GM12874 (cell line): ENCODE results near the gene THADA.

Experiments
- TF ChIP-seq, protein P1 (sequence below): IDR thresholded peaks from 2 replicates; pipeline ENCODE4 v1.5.1; 2011; ENCODE audit warnings: low read depth, mild to moderate bottlenecking, control low read depth, low read length, moderate library complexity; ENCODE audit not compliant: insufficient read depth

THADA gene

DNA sequence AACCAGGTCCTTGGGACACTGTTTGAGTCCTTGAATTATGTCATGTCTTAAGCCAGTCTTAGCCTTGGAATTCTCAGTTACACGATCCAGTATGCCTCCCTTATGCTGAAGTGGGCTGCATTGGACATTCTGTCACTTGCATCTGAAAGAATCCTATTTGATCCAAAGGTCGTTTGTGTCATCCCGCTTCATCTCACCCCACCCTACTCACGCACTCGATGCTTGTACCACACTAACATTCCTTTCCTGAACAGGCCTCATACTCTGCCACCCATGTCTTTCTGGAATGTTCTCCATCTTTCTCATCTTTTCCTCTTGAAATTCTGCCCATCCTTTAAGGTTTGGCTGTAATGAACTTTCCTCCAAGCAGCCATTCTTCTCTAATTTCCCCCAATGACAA is 341.5 kb downstream of the THADA start:
- TF ChIP-seq, protein P1, sequence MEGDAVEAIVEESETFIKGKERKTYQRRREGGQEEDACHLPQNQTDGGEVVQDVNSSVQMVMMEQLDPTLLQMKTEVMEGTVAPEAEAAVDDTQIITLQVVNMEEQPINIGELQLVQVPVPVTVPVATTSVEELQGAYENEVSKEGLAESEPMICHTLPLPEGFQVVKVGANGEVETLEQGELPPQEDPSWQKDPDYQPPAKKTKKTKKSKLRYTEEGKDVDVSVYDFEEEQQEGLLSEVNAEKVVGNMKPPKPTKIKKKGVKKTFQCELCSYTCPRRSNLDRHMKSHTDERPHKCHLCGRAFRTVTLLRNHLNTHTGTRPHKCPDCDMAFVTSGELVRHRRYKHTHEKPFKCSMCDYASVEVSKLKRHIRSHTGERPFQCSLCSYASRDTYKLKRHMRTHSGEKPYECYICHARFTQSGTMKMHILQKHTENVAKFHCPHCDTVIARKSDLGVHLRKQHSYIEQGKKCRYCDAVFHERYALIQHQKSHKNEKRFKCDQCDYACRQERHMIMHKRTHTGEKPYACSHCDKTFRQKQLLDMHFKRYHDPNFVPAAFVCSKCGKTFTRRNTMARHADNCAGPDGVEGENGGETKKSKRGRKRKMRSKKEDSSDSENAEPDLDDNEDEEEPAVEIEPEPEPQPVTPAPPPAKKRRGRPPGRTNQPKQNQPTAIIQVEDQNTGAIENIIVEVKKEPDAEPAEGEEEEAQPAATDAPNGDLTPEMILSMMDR = no peak

DNA sequence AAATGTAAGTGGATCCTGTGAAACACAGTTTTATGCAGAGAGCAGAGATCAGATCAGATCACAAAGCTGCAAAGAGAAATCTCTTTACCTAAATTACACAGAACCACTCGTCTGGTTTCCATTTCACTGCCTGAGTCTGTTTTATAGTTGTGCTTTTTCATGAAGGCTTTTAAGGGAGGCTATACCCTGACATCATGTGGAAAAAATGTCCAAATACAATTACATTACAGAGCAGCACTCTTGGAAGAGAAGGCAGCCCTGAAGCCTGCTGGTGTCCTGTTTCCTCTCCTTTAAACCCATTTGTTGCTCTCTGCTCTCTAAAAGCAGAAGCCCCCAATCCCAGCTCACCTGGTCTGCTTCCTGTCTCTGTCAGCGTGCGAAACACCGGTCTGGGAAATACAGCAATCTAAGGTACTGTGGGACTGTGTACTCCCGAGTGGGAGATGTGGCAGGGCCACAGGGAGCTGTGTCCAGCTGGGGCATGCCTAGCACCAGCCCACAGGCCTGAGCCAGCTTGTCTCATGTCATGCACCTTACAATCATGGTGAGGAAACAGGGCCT is 344.6 kb downstream of the THADA start:
- TF ChIP-seq, protein P1 = no peak

DNA sequence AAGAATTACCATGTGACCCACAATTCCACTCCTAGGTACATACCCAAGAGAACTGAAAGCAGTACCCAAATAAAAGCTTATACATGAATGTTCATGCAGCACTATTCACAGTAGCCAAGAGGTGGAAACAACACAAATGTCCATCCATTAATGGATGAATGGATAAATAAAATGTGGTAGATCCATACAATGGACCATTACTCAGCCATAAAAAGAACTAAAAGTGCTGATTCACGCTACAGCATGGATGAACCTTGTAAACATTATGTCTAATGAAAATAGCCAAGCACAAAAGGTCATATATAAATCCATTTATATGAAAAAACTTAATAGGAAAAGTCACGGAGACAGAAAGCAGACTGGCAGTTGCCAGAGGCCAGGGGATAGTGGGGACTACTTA is 345.8 kb downstream of the THADA start:
- TF ChIP-seq, protein P1 = no peak

DNA sequence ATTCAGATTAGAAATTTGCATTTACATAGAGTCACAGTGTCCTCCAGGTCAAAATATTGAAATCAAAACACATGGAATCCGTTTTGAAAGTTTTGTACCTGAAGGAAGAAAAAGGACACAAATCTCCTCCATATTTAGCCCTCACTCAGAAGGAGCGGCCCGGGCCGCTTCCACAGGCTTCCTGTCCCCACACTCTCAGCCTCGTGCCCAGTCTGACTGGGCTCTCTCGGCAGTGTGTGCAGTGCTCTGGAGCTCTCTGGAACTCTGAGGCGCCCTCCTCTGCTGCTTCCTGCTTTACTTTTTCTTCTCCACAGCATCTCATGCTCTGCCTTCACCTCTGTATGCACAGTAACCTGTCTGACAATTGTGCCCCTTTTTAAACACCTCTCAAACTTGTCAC is 347.2 kb downstream of the THADA start:
- TF ChIP-seq, protein P1 = no peak

DNA sequence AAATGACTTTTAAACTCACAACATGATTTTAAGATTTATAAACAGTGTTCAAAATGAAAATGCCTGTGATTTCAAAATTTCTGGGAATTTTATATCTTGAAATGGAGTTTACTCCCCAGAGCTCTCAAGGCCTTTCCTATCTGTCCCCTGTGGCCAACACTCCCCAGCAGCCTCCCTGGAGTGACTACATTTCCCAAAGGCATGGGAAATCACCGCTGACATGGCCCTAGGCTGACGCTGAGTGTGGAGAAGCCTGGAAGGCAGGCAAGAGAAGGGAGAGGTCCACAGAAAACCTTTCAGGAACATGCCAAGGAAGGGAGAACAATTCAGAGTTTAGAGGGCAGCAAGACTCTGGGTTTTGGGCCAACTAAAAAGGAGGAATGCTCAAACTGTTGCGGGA is 349.2 kb downstream of the THADA start:
- TF ChIP-seq, protein P1 = no peak

DNA sequence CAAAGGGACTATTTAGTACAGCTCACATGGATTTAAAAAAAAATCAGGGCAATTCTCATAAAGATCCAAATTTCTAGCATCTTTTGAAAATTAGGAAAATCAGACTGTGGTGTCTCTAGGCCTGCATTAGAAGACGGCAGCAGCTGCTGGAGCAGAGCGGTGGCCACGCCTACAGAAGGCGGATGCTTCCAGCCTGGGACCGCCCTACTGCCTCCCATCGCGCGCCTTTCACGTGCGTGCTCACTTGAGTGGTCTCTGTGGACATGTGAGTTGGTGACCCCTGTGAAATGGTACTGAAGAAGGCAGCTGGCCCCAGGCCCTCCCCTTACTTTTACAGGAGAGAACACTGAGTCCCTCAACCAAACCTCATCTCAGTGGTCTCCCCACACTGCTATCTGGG is 354.3 kb downstream of the THADA start:
- TF ChIP-seq, protein P1 = no peak

DNA sequence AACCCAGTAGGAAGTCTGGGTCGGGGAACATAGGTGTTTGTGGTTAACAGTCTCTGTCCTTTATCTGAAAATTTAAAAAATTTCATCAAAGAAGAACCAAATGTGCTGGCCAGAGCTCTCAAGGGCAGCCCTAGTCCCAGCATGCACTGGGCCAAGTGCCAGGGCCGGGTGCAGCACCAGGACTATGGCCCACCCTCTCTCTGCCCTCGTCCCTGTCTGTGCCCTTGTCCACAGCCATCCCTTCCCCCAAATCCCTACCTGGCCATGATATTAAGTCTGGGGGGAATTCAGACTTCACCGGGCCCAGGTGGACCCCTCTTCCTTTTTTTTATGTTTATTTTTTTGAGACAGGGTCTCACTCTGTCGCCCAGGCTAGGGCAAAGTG is 355.1 kb downstream of the THADA start:
- TF ChIP-seq, protein P1 = no peak
